Activated CD4-positive, CD25-positive, alpha-beta regulatory T cell (primary cell): ENCODE results near the gene BRD7.

Source experiments
- DNase-seq, 4 experiments: peaks; one replicate each; lab custom pipeline; 2025; lab: John Stamatoyannopoulos, UW

Gene BRD7

DNA sequence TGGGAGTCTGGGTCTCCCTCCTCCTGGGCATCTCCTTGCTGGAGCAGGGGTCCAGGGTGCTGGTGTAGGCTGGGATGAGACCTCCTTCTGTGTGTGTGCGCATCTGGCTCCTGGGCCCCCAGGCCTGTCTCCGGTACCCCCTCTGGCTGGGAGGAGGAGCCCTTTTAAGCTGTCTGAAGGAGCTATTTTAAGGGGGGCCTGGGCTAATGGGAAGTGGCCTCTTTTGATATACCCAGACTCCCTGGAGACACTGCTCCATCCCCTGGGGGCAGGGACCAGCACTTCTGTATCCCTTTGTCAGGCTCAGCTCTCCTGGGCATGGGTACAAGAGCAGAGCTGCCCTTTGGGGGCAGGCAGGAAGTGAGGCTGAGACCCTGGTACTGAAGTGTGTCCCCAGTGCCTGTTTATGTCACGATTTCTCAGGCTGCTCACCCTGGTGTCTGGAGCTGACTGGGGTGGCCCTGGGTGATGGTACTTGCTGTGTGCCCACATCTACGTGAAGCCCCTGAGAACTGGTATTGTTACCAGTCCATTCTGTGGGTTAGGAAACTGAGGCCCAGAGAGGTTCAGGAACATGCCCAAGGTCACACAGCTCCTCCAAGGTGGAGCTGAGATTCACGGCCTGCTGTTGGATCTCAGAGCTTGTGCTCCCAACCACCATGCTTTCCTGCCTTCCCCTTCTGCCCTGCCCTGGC is 96.0 kb downstream of the BRD7 start:
- DNase-seq = no peak

DNA sequence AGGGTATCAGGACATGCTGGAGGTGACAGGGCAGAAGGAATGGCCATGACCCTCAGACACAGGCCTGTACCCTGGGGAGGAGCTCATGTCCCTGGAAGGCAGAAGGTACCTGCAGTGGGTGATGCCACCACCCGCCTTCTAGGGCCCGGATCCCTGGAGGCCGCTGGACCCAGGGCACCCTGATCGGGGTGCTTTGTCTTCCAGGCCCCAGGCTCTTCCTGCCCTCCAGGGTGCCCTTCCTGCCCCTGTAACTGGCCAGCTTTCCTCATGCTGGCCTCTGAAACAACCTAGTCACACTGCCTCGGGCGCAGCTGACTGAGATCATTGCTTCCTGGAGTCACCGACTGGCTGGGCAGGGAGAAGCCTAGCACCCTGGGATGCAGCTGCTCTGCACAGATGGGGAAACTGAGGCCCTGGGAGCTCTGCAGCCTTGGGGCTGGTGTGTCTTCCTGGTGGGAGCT is 96.6 kb downstream of the BRD7 start:
- DNase-seq = no peak

DNA sequence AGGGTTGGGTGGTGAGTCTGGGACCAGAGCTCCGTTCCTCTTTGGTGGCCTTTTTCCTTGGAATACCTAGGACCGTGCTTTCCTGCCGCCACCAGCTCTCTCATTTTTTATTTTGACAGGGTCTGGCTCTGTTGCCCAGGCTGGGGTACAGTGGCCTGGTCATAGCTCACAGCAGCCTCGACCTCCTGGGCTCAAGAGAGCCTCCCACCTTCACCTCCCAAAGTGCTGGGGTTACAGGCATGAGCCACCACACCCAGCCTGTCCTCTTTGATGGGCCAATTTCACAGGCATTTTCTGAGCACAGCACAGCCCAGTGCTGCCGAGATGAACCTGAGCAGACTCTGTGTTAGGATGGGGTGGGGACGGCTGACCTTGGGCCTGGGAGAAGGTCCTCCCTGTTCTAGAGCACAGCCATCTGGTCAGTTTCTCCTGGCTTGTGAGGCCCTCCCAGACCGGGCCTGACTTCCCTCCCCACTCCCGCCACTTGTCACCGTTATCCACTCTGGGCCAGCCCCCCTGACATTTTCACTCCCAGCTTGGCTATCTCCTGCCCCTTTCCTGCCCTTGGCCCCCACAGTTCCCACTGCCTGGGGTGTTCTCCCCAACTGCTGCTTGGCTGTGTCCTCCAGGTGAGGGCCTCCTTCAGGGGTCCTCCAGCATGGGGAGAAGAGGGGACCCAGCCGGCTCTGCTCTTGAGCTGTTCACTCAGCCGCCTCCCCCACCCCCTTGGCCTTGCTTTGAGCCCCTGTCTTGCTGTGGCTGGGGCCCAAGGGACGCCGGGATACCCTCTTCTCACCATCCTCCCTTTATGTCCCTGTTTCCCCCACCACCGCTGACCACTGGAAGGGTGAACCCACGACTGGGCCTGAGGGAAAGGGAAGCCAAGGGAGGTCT is 97.4 kb downstream of the BRD7 start:
- no peak for DNase-seq

DNA sequence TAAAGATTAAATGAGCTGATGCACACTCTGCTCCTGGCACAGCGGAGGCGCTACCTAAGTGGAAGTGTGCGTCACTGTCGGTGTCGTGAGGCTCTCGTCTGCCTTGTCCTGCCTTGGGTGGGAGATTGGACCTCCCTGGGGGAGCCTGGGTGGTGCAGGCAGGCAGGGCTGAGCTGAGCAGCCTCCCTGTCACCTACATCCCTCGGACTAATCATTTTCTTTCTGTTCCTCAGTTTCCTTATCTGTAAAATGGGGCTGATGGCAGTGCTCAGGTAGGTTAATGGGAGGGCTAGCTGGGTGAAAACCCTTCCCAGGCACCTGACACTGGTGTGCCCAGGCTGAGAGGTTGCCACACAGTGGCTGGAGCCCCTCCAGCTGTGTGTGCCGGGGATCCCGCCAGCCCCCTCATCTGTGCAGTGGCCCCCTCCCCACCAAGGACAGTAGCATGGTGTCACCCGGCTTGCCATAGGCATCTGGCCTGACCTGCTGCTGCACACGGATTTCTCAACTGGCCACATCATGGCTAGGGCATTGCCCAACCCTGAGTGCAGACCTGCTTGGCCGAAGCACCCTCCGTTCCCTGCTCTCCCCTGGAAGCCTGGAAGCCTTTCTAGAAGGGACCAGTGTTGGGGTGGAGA is 98.2 kb downstream of the BRD7 start:
- DNase-seq = no peak

DNA sequence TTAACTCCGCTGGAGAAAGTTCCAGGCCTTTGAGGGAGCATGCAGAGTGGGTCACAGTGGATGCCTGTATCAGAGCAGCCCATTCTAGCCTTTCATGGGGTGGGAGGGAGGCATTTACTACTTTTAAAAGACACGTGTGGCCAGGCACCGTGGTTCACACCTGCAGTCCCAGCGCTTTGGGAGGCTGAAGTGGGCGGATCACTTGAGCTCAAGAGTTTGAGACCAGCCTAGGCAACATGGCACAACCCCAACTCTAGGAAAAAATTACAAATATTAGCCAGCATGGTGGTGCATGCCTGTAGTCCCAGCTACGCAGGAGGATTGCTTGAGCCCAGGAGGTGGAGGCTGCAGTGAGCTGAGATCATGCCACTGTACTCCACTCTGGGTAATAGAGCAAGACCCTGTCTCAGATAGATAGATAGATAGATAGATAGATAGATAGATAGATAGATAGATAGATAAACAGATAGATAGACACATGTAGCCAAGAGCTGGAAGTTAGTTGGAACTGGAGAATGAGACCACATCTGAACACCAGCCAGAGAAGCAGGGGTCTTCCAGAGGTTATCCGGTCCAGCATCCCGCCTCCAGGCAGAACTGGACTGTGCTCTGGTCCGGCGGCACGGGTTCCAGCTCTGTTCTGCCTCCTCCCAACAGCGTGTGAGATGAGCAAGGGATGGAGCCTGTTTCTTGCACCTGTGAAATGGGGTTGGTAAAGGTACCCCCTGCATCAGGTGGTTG is 98.8 kb downstream of the BRD7 start:
- DNase-seq = no peak

DNA sequence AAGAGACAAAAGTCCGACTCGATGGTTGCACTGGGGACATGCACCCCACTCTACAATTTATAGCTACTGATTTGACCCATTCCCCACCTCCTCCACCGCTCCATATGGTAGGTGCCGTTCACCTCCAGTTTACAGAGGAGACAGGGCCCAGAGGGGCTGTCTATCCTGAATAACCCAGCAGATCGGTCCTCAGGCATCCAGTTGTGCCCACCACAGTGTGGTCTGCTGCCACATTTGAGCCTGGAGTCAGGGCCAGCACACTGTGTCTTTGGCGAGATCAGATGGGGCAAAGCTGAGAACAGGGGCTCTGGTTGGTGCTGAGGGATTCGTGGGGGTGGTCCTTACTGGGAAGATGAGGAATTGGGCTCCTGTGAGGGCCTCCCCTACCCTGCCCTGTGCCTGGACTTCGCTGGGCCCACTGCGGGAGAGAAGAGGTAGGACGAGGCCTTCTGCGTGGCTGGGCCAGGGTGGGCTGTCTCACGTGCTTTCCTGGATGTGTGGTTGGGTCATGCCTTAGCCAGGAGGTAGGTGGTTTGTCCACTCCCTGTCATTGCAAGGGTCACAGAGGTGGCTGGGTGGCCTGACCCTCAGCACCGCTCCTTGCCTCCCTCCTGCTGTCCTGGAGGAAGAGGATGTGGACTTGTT is 99.6 kb downstream of the BRD7 start:
- no peak for DNase-seq

DNA sequence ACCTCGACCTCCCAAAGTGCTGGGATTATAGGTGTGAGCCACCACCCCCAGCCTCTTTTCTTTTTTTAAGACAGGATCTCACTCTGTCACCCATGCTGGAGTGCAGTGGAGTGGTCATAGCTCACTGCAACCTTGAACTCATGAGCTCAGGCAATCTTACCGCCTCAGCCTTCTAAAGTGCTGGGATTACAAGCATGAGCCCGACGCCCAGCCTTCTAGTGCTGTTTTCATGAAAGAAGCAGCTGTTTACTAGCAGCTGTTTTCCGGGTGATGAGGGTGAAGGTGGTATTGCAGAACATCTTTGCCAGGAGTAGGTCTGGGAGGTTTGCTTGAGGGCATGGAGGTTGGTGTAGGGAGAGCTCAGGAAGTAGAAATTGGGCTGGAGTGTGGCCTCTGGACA is 100.4 kb downstream of the BRD7 start:
- DNase-seq = no peak

DNA sequence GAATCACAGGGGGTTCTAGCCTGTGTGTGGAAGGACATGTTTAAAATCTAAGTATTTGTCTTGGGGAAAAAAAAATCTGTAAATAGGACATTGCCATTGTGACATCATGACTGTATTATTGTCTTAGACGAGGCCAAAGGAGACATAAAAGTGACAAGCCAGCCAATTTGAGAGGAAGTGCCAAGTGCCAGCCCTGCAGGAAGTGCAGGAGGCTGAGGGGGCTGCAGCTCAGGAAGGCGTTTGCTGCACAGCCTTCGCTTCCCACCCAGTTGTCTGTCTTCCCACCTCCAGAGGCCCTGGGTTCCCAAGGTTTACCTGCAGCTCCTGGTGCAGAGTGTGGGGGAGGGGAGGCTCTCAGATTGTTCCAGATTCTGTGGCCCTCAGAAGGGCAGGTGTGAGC is 101.1 kb downstream of the BRD7 start:
- no peak for DNase-seq

DNA sequence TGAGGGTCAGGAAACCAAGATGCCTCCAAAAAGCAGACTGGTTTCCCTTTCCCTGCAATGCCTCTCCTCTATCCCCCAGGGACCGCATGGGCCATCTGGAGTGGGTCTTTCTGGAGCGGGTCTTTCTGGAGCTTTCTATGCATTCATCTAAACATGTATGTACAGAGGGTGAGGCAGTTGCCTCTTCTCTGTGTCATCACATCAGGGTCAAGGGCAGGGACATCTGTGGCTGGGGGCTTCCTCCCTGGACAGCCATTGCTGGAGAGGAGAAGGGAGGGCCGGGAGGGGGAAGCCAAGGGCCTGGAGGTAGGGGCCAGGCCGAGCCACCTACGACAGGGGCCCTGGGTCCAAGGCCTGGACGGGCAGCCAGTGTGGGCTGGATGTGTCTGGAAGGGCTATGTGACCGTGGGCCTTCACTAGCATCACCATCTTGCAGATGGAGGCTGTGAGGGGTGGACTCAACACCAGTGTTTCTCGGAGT is 101.6 kb downstream of the BRD7 start:
- no peak for DNase-seq

DNA sequence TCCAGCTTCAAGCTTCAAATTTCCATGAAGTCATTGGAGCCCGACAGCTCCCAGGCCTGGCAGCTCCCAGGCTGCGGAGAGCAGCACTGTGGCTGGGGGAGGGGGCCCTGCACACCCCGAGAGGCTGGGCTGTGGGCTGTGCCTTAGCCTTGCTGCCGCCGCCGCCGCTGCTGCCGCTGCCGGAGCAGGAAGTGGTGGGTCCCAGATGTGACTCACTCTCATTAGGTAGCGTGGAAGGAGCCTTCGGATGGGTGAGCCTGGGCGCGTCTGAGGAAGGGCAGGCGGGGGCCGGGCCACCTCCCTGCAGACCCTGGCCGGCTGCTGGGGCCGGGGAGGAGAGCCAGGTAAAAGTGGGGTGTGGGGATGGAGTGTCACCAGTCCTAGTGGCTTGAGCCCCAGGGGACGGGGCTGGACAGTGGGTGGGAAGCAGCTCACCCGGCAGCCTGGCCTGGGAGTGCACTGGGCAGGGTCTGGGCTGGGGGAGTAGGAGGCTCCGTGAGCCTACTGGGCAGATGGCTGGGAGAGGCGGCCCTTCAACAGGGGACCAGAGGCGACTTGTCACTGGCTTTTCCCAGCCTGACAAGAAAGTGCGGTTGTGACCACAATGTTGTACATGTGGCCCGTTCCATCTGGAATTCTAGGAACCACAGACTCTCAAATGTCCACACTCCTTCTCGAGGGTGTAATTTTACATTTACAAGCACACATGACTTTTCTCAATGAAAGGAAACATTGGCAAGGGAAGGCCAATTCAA is 102.3 kb downstream of the BRD7 start, which contains the start of gene ADCY7:
Gene ADCY7, plus strand, starts transcription at position 215 of the 755 bp plus-strand sequence. CDS start 21,629 bp downstream, outside the sequence.
- DNase-seq = peak; percentile 55 to 83 (median 68)
